ENCODE results near the gene CCN6. TPM values are rescaled to one million over a fixed set of nuclear protein-coding genes. Genes with fewer than 3 reads are reported as not detected.

Gene CCN6
- total RNA-seq, 1 experiment from 2014 or later, result not detected

DNA sequence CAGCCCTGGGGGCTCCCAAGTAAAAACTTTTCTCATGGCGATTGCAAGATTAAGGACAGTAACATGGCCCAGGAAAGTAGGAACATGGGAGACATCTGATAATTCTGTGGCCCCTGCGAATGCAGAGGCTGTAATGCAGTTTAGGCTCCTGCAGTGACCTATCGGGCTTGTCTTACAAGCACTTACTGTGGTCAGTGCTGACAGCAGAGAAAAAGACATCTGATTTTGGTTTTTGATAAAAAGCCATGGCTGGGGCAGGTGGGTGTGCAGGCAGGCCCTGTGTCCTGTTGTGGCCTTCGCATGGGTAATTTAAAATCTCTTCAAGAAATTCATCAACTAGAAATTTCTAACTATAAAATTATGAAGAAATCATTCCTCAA lies 19.3 kb upstream of the CCN6 start:
- no peak for DNase-seq
- no peaks in the 10 kb centered on the region for H3K9me3 Mint-ChIP-seq
- Histone ChIP-seq H3K79me2 (ENCODE audit: insufficient read depth, low read length) (no peaks in the 10 kb centered on the region), H3K9me3 (ENCODE audit: control insufficient read depth, low read depth, low read length) (no peaks in the 10 kb centered on the region), H3K79me1 (ENCODE audit: insufficient read depth, low read depth, low read length, poor library complexity, severe bottlenecking) (no peaks in the 10 kb centered on the region), H3K18ac (ENCODE audit: insufficient read length, low read depth, low read length) (no peak overlapping the region), H4K91ac (ENCODE audit: insufficient read length, low read depth, low read length) (no peak overlapping the region), H3T11ph (ENCODE audit: low read length) (no peak overlapping the region), H2AK5ac (ENCODE audit: insufficient read length, low read length) (no peak overlapping the region), H2BK120ac (ENCODE audit: low read depth, low read length, poor library complexity, severe bottlenecking) (no peak overlapping the region), H3K23ac (ENCODE audit: insufficient read length, low read depth, low read length) (no peak overlapping the region), H2BK12ac (ENCODE audit: insufficient read length, low read depth, low read length) (no peak overlapping the region), H3K9ac (ENCODE audit: extremely low read depth, insufficient read length, low read length) (no peak overlapping the region), H4K20me1 (ENCODE audit: control insufficient read depth, insufficient read depth, insufficient read length) (no peaks in the 10 kb centered on the region), H3K4ac (ENCODE audit: low read depth, low read length) (no peak overlapping the region), H4K5ac (ENCODE audit: insufficient read length, low read depth, low read length) (no peak overlapping the region), H3K4me2 (ENCODE audit: insufficient read depth, insufficient read length, low read length) (no peak overlapping the region), H3K14ac (ENCODE audit: insufficient read depth, low read length) (no peak overlapping the region), H2BK5ac (ENCODE audit: insufficient read length, low read length) (no peak overlapping the region), H2AFZ (ENCODE audit: low read length) (no peak overlapping the region), H3K4me1 (ENCODE audit: insufficient read depth, low read length) (no peaks in the 10 kb centered on the region; the same call in 1 of the 2 replicates), H2BK15ac (ENCODE audit: low read depth, low read length) (no peak overlapping the region), H2BK20ac (ENCODE audit: low read depth, low read length, poor library complexity, severe bottlenecking) (no peak overlapping the region), H3K56ac (ENCODE audit: insufficient read length, low read depth, low read length) (no peak overlapping the region), H3K27ac (ENCODE audit: insufficient read length, low read depth, low read length) (no peak overlapping the region), H4K8ac (replicated peaks; ENCODE audit: insufficient read length, low read depth, low read length) (no peak overlapping the region), H3K27me3 (ENCODE audit: insufficient read depth, low read length) (no peaks in the 10 kb centered on the region), H3K23me2 (ENCODE audit: insufficient read length, low read depth, low read length, poor library complexity, severe bottlenecking) (no peaks in the 10 kb centered on the region)
- no CpG with 5 or more reads among the region's 4 CpGs for WGBS (ENCODE audit: extremely low coverage, insufficient read length, low lambda C conversion rate)
- H3K4me3 Mint-ChIP-seq, result no peak overlapping the region
- H3K36me3 Mint-ChIP-seq (ENCODE audit: insufficient read depth in 1 of 3, low read depth in 3 of 3), result no peaks in the 10 kb centered on the region; a peak in 1 of 7 replicates
- H3K4me1 Mint-ChIP-seq, result peaks cover 8 to 9% of the 10 kb centered on the region in 2 experiments; a peak in 3 of 4 replicates
- H3K27ac Mint-ChIP-seq, result peak overlapping the region in 1 of 3 experiments; percentile 82; a peak in 2 of 7 replicates
- TF ChIP-seq, protein P1, sequence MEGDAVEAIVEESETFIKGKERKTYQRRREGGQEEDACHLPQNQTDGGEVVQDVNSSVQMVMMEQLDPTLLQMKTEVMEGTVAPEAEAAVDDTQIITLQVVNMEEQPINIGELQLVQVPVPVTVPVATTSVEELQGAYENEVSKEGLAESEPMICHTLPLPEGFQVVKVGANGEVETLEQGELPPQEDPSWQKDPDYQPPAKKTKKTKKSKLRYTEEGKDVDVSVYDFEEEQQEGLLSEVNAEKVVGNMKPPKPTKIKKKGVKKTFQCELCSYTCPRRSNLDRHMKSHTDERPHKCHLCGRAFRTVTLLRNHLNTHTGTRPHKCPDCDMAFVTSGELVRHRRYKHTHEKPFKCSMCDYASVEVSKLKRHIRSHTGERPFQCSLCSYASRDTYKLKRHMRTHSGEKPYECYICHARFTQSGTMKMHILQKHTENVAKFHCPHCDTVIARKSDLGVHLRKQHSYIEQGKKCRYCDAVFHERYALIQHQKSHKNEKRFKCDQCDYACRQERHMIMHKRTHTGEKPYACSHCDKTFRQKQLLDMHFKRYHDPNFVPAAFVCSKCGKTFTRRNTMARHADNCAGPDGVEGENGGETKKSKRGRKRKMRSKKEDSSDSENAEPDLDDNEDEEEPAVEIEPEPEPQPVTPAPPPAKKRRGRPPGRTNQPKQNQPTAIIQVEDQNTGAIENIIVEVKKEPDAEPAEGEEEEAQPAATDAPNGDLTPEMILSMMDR (conservative IDR thresholded peaks at IDR 0.05), result no peak
- peaks cover 6% of the 10 kb centered on the region for H3K27me3 Mint-ChIP-seq (ENCODE audit: low read depth)
